Chondrocyte (in vitro differentiated cells): ENCODE results near the gene CRISPLD2. TPM values are rescaled to one million over a fixed set of nuclear protein-coding genes. Genes with fewer than 3 reads are reported as not detected.

Experiments used
- DNase-seq: peaks from one replicate; pipeline ENCODE4 v3.0.0; 2021; ENCODE audit warnings: mixed read lengths, low spot score
- H3K27ac Mint-ChIP-seq: one replicate; pipeline ENCODE4 v1.8.0; 2021; ENCODE audit warnings: mild to moderate bottlenecking, moderate library complexity, mixed read lengths; ENCODE audit not compliant: unreplicated experiment
- H3K27me3 Mint-ChIP-seq: 2 replicates; pipeline ENCODE4 v1.8.0; 2021; ENCODE audit warnings: low read depth, mixed read lengths
- H3K36me3 Mint-ChIP-seq: 2 replicates; pipeline ENCODE4 v1.8.0; 2021; ENCODE audit warnings: low read depth, mixed read lengths
- H3K4me1 Mint-ChIP-seq: 2 replicates; pipeline ENCODE4 v1.8.0; 2021; ENCODE audit warnings: low read depth, mild to moderate bottlenecking, mixed read lengths
- H3K4me3 Mint-ChIP-seq: one replicate; pipeline ENCODE4 v1.8.0; 2021; ENCODE audit warnings: mild to moderate bottlenecking, moderate library complexity, mixed read lengths; ENCODE audit not compliant: unreplicated experiment
- H3K9me3 Mint-ChIP-seq: 2 replicates; pipeline ENCODE4 v1.8.0; 2021; ENCODE audit warnings: low read depth, mixed read lengths
- CTCF ChIP-seq: fragments of 200-600 bp; sonication (generic); IDR thresholded peaks from 2 replicates; pipeline ENCODE4 v1.5.0; 2021; ENCODE audit warnings: antibody characterized with exemption, mild to moderate bottlenecking, moderate library complexity
- total RNA-seq: library from RNA; stranded (reverse); gene quantifications from 3 replicates; pipeline ENCODE4 v1.2.1, GENCODE V29; 2021

Gene CRISPLD2
- total RNA-seq, 1 donor from 2014 or later, result 12.1 TPM

- Mint-ChIP-seq H3K4me3 (no peak overlapping the region), H3K9me3 (no peaks in the 10 kb centered on the region), H3K27ac (no peak overlapping the region), H3K27me3 (peaks cover 11% of the 10 kb centered on the region), H3K4me1 (peaks cover 9% of the 10 kb centered on the region), H3K36me3 (no peaks in the 10 kb centered on the region)
- peak; percentile 82 for TF ChIP-seq CTCF
- no peak for DNase-seq
Measured at GRCh38 chr16:84925092-84925772, 105.4 kb downstream of the CRISPLD2 start.

DNA sequence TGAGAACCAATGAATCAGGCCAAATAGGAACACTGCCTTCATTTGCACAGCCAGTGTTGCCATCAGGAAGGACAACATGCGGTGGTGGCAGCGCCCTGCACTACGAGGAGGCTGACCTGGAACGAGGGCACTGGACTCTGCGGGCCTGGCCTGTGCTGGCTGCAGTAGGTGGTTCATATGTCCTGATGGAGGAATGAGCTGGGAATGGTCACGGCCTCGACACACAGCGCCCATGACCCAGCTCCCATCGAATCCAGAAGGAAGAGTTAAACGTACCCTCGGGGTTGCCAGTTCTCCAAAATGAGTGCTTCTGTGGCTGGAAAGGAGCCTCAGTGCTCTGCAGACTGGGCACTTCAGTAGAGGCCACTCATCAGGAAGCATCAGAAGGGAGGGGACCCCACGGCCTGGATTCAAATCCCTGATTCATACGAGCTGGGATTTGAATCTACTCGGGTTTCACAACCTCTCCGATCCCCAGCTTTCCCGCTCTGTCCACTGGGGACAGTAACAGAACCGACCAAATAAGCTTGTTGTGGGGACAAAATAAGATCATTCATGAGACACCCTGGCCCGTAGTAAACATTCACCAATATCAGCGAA, 106.1 kb downstream of the CRISPLD2 start:
- Mint-ChIP-seq H3K36me3 (no peaks in the 10 kb centered on the region), H3K4me3 (no peak overlapping the region), H3K27me3 (peaks cover 5% of the 10 kb centered on the region), H3K27ac (no peak overlapping the region), H3K4me1 (peaks cover 9% of the 10 kb centered on the region), H3K9me3 (no peaks in the 10 kb centered on the region)
- DNase-seq, result no peak
- no peak for TF ChIP-seq CTCF

- Mint-ChIP-seq H3K27ac (no peak overlapping the region), H3K4me1 (peaks cover 9% of the 10 kb centered on the region), H3K36me3 (no peaks in the 10 kb centered on the region), H3K9me3 (no peaks in the 10 kb centered on the region), H3K4me3 (no peak overlapping the region), H3K27me3 (peaks cover 5% of the 10 kb centered on the region)
- TF ChIP-seq CTCF, result no peak
- no peak for DNase-seq
Measured at GRCh38 chr16:84926462-84926861, 106.7 kb downstream of the CRISPLD2 start.

- no peaks in the 10 kb centered on the region for H3K36me3 Mint-ChIP-seq
- H3K27me3 Mint-ChIP-seq, result peaks cover 5% of the 10 kb centered on the region
- H3K27ac Mint-ChIP-seq, result no peak overlapping the region
- no peak for TF ChIP-seq CTCF
- H3K4me1 Mint-ChIP-seq, result peaks cover 3% of the 10 kb centered on the region
- no peaks in the 10 kb centered on the region for H3K9me3 Mint-ChIP-seq
- DNase-seq, result no peak
- no peak overlapping the region for H3K4me3 Mint-ChIP-seq
Measured at GRCh38 chr16:84927621-84928591, 108.1 kb downstream of the CRISPLD2 start.
